B cell (primary cell): ENCODE results near the gene LPCAT1.

Experiments
- CTCF ChIP-seq: fragments of 200-600 bp; IDR thresholded peaks from one replicate; pipeline ENCODE4 v1.8.0; 2022; ENCODE audit warnings: antibody characterized with exemption, mild to moderate bottlenecking
- EZH2 ChIP-seq: IDR thresholded peaks from 2 replicates; pipeline ENCODE4 v1.6.1; 2012; ENCODE audit warnings: borderline replicate concordance, low read depth, mild to moderate bottlenecking, moderate library complexity, low read length; ENCODE audit not compliant: insufficient read depth, poor library complexity, severe bottlenecking

DNA sequence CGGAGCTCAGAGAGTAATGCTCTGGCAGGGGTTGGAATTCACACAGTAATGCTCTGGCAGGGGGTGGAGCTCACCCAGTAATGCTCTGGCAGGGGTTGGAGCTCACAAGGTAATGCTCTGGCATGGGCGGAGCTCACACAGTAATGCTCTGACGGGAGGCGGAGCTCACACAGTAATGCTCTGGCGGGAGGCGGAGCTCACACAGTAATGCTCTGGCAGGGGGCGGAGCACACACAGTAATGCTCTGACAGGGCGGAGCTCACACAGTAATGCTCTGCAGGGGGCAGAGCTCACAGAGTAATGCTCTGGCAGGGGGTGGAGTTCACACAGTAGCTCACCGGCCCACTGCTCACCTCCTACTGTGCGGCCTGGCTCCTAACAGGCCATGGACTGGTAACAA is 47.2 kb upstream of the LPCAT1 start:
- no peak for TF ChIP-seq EZH2
- TF ChIP-seq CTCF, result no peak
